KMS-11 (cell line): Measurements from ENCODE around the gene NID2.

Experiments
- H2AFZ ChIP-seq: fragments of 200-600 bp; sonication (generic); 2 replicates; pipeline ENCODE4 v1.6.1; 2016; ENCODE audit warnings: antibody characterized with exemption, mixed run types, low read depth
- H3K27ac ChIP-seq: fragments of 200-600 bp; sonication (generic); 2 replicates; pipeline ENCODE4 v1.6.1; 2016; ENCODE audit warnings: mild to moderate bottlenecking, mixed run types
- H3K27me3 ChIP-seq: fragments of 200-600 bp; sonication (generic); 2 replicates; pipeline ENCODE4 v1.6.1; 2017; ENCODE audit warnings: mild to moderate bottlenecking, low read depth, mixed run types, moderate library complexity; ENCODE audit not compliant: insufficient read depth
- H3K36me3 ChIP-seq: fragments of 200-600 bp; sonication (generic); 2 replicates; pipeline ENCODE4 v1.6.1; 2017; ENCODE audit warnings: mild to moderate bottlenecking, mixed run types; ENCODE audit not compliant: insufficient read depth
- H3K4me1 ChIP-seq: fragments of 200-600 bp; sonication (generic); 2 replicates; pipeline ENCODE4 v1.6.1; 2016; ENCODE audit warnings: mild to moderate bottlenecking, low read depth, mixed run types; ENCODE audit not compliant: poor library complexity, severe bottlenecking
- H3K4me2 ChIP-seq: fragments of 200-600 bp; sonication (generic); 2 replicates; pipeline ENCODE4 v1.7.0; 2016; ENCODE audit warnings: mild to moderate bottlenecking, mixed run types
- H3K4me3 ChIP-seq: fragments of 200-600 bp; sonication (generic); IDR thresholded peaks from 2 replicates; pipeline ENCODE4 v1.6.1; 2017; ENCODE audit warnings: low read depth, low read length, mixed read lengths; ENCODE audit not compliant: insufficient read depth
- H3K79me2 ChIP-seq: fragments of 200-600 bp; sonication (generic); 2 replicates; pipeline ENCODE4 v1.6.1; 2016; ENCODE audit warnings: low read depth, mixed run types; ENCODE audit not compliant: insufficient read depth
- H3K9ac ChIP-seq: fragments of 200-600 bp; sonication (generic); 2 replicates; pipeline ENCODE4 v1.6.1; 2016; ENCODE audit warnings: mild to moderate bottlenecking, mixed run types
- H4K20me1 ChIP-seq: fragments of 200-600 bp; sonication (generic); 2 replicates; pipeline ENCODE4 v1.6.1; 2016; ENCODE audit warnings: mild to moderate bottlenecking, mixed run types; ENCODE audit not compliant: insufficient read depth
- CTCF ChIP-seq: fragments of 200-600 bp; sonication (generic); conservative IDR thresholded peaks from 2 replicates; pipeline ENCODE4 v1.6.1; 2017; ENCODE audit warnings: low read depth, mild to moderate bottlenecking, antibody characterized with exemption, low read length, moderate library complexity, mixed read lengths

The NID2 gene

GRCh38 chr14:52012635-52013034, 56.2 kb downstream of the NID2 start:
- Histone ChIP-seq H3K4me3 (no peak overlapping the region), H3K27ac (no peak overlapping the region), H3K4me1 (no peaks in the 10 kb centered on the region), H2AFZ (no peak overlapping the region), H3K27me3 (no peaks in the 10 kb centered on the region), H3K4me2 (no peak overlapping the region), H3K36me3 (no peaks in the 10 kb centered on the region), H4K20me1 (no peaks in the 10 kb centered on the region), H3K79me2 (no peaks in the 10 kb centered on the region), H3K9ac (no peak overlapping the region)
- TF ChIP-seq CTCF: no peak

- no peaks in the 10 kb centered on the region for H3K27me3 ChIP-seq
- H3K36me3 ChIP-seq: no peaks in the 10 kb centered on the region
- no peak for TF ChIP-seq CTCF
- no peak overlapping the region for H2AFZ ChIP-seq
- no peak overlapping the region for H3K9ac ChIP-seq
- no peaks in the 10 kb centered on the region for H3K79me2 ChIP-seq
- no peak overlapping the region for H3K27ac ChIP-seq
- no peak overlapping the region for H3K4me2 ChIP-seq
- H4K20me1 ChIP-seq: no peaks in the 10 kb centered on the region
- no peaks in the 10 kb centered on the region for H3K4me1 ChIP-seq
- no peak overlapping the region for H3K4me3 ChIP-seq
These were observed 57.3 kb downstream of the NID2 start for GRCh38 chr14:52011523-52011922.

GRCh38 chr14:52010173-52010693, 58.6 kb downstream of the NID2 start:
- Histone ChIP-seq H3K36me3 (no peaks in the 10 kb centered on the region), H3K4me2 (no peak overlapping the region), H3K27me3 (no peaks in the 10 kb centered on the region), H3K4me1 (no peaks in the 10 kb centered on the region), H3K79me2 (no peaks in the 10 kb centered on the region), H3K27ac (no peak overlapping the region), H2AFZ (no peak overlapping the region), H4K20me1 (no peaks in the 10 kb centered on the region), H3K4me3 (no peak overlapping the region), H3K9ac (no peak overlapping the region)
- no peak for TF ChIP-seq CTCF

GRCh38 chr14:52008136-52008535, 60.7 kb downstream of the NID2 start:
- Histone ChIP-seq H3K4me3 (no peak overlapping the region), H3K27ac (no peak overlapping the region), H4K20me1 (no peaks in the 10 kb centered on the region), H3K4me1 (no peaks in the 10 kb centered on the region), H3K36me3 (no peaks in the 10 kb centered on the region), H2AFZ (no peak overlapping the region), H3K4me2 (no peak overlapping the region), H3K27me3 (no peaks in the 10 kb centered on the region), H3K79me2 (no peaks in the 10 kb centered on the region), H3K9ac (no peak overlapping the region)
- TF ChIP-seq CTCF: no peak
